Measurements from ENCODE around the gene FAM131B.
"Not testable (repeated sequence)": the region's sequence is repeated elsewhere in the genome, so short reads cannot be mapped to it uniquely, and the experiment has no call there.

Gene FAM131B

GRCh38 chr7:143394777-143395176 lies 32.3 kb upstream of the FAM131B start:
- DNase-seq: no peak

GRCh38 chr7:143394068-143394467 lies 31.6 kb upstream of the FAM131B start:
- no peak for DNase-seq

DNA sequence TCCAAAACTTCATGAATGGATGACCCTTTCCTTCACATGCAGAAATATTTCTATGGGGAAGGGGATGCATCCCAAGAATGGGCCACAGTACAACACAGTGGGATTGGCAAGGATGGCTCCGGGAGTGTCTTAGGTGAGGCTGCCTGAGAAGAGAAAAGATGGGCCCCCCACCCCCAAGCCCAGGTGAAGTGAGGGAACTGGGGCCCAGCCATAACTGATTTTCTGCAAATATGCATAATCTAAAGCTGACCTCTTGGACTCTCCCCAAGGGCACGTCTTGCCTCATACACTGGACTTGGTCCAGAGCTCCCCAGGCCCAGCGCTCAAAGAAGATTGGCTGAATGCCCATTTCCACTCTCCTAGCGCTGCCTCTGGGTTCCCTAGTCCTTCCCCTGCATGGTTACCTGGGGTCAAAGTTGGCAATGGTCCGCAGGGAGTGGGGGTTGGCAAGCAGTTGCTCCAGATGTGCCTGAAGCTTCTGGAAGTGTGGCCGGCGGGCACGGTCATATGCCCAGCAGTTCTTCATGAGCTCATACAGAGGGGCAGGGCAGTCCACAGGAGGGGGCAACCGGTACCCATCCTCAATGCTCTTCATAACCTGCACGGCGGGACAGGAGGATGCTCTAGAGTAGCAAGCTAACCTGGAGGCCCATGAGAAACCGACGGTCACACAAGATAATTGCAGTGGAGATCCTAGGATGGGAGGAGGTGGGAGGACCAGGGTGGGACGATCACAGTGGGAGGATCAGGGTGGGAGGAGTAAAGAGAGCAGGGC lies 30.9 kb upstream of the FAM131B start:
- no peak for DNase-seq

- DNase-seq: no peak
Measured at GRCh38 chr7:143392875-143393266, 30.4 kb upstream of the FAM131B start.

- DNase-seq: not testable (repeated sequence)
Measured at GRCh38 chr7:143392427-143392826, 29.9 kb upstream of the FAM131B start.

GRCh38 chr7:143391462-143392404 lies 29.2 kb upstream of the FAM131B start:
- DNase-seq: no peak

- DNase-seq: no peak
Measured at GRCh38 chr7:143390773-143391317, 28.3 kb upstream of the FAM131B start.

DNA sequence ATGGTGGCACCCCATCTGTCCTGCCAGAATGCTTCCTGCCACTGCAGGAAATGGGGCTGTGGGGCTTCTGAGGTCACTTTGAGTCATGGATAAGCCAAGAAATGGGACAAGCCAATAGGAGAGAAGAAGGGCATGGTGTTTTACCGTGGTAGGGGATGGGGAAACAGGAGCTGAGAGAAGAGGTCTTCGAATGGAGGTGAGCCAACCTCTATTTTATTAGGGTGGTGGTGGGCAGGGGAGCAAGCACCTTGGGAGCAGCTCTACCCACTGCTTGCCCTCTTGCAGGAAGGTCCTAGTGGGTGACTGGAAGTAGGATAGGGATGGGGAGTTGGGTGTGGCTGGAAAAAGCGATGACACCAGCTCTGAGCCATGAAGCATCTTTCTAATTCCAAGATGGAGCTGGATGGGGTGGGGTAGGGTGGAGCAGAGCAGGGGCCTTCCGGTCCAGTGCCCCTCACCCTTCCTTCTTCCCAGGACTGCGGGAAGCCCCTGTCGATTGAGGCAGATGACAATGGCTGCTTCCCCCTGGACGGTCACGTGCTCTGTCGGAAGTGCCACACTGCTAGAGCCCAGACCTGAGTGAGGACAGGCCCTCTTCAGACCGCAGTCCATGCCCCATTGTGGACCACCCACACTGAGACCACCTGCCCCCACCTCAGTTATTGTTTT lies 27.7 kb upstream of the FAM131B start:
- no peak for DNase-seq

GRCh38 chr7:143389316-143390103 lies 27.0 kb upstream of the FAM131B start:
- no peak for DNase-seq

DNA sequence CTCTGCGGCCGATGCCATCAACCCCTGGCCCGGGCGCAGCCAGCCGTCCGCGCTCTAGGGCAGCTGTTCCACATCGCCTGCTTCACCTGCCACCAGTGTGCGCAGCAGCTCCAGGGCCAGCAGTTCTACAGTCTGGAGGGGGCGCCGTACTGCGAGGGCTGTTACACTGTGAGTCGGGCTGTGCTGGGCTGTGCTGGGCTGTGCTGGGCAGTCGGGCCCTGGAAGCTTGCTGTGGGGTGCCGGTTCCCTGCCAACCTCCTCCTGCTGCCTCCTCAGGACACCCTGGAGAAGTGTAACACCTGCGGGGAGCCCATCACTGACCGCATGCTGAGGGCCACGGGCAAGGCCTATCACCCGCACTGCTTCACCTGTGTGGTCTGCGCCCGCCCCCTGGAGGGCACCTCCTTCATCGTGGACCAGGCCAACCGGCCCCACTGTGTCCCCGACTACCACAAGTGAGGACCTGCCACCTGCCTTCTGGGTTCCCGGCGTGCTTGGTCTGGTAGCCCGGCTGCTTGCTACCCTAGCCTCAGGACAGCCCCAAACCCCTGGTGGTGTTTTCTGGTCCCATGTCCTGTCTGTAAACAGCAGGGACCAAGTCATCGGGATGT lies 26.1 kb upstream of the FAM131B start:
- DNase-seq: no peak

DNA sequence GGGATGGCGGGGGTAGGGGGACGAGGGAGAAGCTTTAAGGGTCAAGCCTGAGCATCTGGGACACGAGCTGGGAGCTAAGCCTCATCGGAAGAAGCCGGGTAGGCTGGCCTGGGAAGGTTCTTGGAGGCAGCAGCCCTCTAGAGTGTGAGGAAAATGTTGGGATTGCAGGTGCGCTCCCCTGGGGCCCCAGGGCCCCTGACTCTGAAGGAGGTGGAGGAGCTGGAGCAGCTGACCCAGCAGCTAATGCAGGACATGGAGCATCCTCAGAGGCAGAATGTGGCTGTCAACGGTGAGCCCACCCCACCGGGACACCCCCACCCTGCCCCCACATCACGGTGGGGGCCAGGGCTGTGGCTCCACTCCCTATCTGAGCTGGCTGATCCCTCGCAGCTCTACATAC lies 25.5 kb upstream of the FAM131B start:
- no peak for DNase-seq

DNA sequence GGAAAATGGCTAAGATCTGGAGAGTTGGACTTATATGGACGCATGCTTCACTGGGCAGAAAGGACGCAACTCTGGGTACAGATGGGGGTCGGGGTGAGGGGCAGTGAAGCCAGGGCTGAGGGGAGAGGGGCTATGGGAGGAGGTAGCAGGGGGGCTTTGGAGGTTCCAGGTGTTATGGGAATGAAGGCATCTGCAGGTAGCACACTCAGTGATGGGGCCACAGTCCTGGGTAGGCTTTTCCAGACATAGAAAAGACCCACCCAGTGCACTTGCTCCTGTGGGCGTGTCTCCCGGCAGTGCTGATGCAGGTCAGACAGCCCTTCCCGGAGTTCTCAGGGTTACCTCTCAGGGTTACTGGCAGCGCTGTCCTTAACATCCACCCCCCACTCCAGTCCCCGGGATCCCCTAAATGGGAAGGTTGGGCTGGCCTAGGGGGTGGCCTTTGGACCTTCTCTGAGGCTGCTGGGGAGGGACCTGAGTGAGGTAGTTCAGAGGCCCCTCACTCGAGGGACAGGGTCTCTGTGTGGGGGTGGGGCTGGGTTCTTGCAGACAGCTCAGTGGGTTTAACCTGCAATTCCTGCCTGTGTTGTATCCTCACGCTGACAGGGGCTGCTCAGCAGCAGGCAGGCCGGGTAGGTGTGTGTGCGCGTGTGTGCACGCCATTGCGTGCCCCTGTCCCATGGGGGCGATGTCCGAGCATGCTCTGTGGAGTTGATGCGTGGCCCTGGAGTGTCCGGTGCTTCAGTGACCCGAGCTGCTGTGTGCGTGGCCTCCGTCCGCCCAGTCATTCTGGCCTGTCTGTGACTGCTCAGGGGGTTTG lies 24.9 kb upstream of the FAM131B start:
- no peak for DNase-seq

DNA sequence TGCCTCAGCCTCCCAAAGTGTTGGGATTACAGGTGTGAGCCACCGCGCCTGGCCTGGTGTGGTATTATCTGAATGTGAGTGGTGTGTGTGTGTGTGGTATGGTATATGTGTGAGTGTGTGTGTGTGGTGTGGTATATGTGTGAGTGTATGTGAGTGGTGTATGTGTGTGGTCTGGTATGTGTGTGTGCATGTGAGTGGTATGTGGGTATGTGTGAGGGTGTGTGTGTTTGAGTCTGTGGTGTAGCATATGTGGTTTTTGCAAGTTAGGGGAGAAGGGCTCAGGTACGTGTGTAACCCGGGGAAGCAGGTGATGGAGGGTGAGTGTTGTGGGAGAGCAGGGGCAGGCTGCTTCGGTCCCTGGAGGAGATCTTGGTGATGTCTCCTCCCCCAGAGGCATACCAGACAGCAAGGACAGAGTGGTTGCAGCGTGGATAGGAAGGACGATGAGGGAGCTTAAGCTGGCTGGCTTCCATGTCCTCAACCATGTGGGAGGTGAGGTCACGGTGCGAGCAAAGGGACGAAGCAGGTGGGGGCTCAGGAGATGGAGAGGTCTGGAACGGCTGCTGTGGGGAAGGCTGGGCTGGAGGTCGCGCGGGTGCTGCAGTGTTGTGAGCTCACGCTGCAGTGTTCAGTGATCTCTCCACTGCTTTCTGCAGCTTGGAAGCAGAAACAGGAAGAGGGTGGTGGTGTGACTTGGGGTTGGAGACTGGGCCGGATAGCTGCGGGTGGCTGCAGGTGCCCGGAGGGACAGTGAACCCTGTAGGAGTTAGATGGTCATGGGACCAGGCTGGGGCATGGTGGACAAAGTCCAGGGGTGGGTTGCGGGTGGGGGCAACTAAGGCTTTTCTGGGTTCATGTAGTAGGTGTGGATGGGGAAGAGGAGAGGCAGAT lies 23.6 kb upstream of the FAM131B start:
- DNase-seq: peak; percentile 75 to 87

DNA sequence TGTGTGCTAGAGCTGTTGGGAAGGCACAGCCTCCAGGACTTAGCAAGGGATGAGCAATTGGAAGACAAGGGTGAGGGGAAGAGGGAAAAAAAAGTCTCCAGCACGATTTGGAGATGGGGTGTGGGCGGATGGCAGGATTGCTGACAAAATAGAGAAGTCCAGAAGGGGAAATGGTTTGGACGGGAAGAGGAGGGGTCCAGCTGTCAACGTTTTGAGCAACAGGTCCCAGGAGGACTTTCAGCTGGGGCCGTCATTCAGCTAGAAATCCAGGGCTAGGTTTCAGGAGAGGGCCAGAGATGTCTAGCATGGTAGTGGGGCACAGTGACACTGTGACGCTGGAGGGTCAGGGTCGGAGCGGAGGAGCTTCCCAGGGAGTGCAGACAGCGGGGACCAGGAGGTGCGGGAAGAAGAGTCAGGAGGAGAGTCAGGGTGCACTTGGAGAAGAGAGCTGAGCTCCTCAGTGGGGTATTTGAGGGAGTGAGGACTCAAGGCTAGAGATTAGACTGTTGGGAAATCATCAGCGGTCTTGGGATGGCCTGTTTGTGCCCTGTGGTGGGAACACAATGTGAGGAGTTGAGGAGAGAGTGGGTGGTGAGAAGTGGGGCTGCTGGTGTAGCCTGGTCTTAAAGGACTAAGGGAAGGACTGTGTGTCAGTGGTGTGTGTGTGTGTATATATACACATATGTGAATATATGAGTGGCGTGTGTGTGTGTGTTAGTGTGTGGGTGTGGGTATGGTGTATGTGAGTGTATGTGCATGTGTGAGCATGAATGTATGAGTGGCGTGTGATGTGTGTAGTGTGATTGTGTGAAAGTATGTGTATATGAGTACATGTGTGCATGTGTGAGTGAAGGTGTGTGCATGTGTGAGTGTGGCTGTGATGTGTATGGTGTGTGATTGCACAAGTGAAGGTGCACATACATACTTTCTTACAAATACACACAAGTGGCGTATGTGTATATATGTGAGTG lies 22.4 kb upstream of the FAM131B start:
- peak; percentile 52 to 78 for DNase-seq

DNA sequence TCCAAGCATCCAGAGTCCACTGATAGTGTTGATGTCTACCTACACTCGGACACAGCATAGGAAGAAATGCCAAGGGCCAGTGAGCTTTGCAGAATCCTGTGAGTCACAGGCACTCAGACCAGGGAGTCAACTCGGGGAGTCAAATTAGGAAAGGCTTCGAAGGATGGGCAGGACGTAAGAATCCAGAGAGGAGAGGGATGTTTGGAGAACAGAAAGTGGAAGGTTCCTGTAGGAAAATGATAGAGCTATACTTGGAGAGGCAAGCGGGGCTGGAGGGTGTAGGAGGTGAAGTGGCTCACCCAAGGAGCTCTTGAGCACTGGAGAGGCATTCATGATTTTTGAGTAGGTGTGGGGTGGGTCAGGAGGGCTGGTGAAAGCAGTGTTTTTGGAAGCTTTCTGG lies 21.6 kb upstream of the FAM131B start:
- DNase-seq: no peak

GRCh38 chr7:143383642-143383957 lies 21.1 kb upstream of the FAM131B start:
- DNase-seq: no peak

DNA sequence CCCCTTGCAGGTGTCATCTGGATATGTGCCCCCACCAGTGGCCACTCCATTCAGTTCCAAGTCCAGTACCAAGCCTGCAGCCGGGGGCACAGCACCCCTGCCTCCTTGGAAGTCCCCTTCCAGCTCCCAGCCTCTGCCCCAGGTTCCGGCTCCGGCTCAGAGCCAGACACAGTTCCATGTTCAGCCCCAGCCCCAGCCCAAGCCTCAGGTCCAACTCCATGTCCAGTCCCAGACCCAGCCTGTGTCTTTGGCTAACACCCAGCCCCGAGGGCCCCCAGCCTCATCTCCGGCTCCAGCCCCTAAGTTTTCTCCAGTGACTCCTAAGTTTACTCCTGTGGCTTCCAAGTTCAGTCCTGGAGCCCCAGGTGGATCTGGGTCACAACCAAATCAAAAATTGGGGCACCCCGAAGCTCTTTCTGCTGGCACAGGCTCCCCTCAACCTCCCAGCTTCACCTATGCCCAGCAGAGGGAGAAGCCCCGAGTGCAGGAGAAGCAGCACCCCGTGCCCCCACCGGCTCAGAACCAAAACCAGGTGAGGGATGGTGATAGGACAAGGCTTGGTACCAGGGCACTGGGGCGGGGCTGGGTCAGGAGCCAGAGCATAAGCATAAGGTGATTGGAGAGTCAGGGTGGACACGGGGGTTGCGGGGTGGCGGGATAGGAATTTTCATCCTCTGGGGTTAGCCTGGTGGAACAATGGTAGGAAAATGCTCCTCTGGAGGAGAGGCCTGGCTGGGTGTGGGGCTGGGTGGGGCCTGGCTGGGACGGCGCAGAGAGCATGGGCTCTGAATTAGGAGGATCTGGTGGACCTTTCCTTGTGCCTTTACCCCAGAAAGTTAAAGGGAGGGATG lies 20.5 kb upstream of the FAM131B start:
- DNase-seq: no peak

Measured in Kasumi-1 (cell line).